Measurements from ENCODE around the gene STEEP1.
"Not testable (repeated sequence)": the region's sequence is repeated elsewhere in the genome, so short reads cannot be mapped to it uniquely, and the experiment has no call there.

STEEP1 gene

GRCh38 chrX:119505945-119506344, 59.3 kb downstream of the STEEP1 start:
- ATAC-seq (ENCODE audit: low read depth) (no peak), DNase-seq (ENCODE audit: low spot score in 2 of 2) (no peak)
- Mint-ChIP-seq H3K27ac (no peak overlapping the region), H3K36me3 (no peaks in the 10 kb centered on the region), H3K27me3 (no peaks in the 10 kb centered on the region), H3K4me3 (no peak overlapping the region), H3K9me3 (no peaks in the 10 kb centered on the region), H3K4me1 (peaks cover 3% of the 10 kb centered on the region)

- ATAC-seq (ENCODE audit: low read depth); H3K36me3 Mint-ChIP-seq: not testable (repeated sequence)
Measured at GRCh38 chrX:119505145-119505544, 60.1 kb downstream of the STEEP1 start.

DNA sequence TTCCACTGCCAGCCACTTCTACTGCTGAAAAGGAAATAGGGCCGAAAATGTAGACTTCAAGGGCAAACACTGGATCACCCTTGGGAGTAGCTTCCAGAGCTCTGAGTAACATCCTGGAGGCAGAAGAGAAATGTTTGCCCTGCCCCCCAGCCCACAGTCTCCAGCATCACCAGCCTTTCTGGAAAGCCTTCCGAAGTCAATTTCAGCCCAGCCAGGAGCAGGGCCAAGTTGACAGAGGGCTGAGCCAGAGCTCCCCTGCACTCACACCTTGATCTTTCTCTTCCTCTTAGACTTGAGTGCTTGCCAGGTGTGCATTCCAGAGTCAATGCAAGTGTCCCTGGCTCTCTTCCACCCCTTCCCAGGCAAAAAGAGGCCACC, 61.7 kb downstream of the STEEP1 start:
- H3K4me3 Mint-ChIP-seq: no peak overlapping the region
- no peaks in the 10 kb centered on the region for H3K9me3 Mint-ChIP-seq
- DNase-seq (ENCODE audit: low spot score in 2 of 2) (no peak), ATAC-seq (ENCODE audit: low read depth) (no peak)
- no peaks in the 10 kb centered on the region for H3K36me3 Mint-ChIP-seq
- H3K4me1 Mint-ChIP-seq: peaks cover 5% of the 10 kb centered on the region
- H3K27me3 Mint-ChIP-seq: no peaks in the 10 kb centered on the region
- no peak overlapping the region for H3K27ac Mint-ChIP-seq

More at GRCh38 chrX:119505145-119505544, 60.1 kb downstream of the STEEP1 start:
- H3K9me3 Mint-ChIP-seq; H3K27me3 Mint-ChIP-seq; H3K27ac Mint-ChIP-seq; H3K4me1 Mint-ChIP-seq; H3K4me3 Mint-ChIP-seq; DNase-seq (ENCODE audit: low spot score in 2 of 2): not testable (repeated sequence)

DNA sequence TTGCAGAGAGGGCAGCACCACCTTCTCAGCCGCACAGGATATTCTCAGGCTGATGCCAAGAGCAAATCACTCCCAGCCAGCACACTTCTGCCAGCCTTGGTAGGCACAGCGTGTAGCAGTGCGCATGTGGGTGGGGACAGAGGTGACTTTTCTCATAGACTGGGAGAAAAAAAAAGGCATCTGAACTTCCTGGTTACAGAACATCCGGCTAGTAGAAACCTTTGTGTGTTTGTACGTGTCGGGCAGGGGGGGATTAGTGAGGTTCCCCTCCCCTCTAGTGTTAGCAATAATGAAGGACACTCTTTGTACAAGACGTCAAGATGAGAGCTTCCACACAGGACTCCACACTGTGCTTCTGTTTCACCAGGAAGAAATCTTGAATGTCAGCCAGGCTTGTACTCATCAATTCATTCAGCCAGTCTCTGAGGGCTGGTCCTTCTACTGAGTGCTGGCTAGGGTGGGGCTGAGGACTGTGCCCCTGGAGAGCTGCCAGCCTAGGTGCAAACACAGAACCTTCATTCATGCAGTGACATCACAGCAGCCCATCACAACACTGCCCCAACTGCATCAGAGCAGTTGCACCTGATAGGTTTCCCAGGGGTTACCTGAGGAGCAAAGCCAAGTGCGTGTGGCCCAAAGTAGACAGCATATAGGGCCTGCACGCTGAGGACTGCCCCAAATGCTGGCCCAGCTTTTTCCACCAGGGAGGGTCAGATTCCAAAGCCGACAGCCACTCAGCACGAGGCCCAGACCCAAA, 62.3 kb downstream of the STEEP1 start:
- no peak for DNase-seq (ENCODE audit: low spot score in 2 of 2)
- no peak for ATAC-seq (ENCODE audit: low read depth)
- Mint-ChIP-seq H3K4me3 (no peak overlapping the region), H3K27me3 (no peaks in the 10 kb centered on the region), H3K9me3 (no peaks in the 10 kb centered on the region), H3K36me3 (no peaks in the 10 kb centered on the region), H3K27ac (no peak overlapping the region), H3K4me1 (peaks cover 5% of the 10 kb centered on the region)

DNA sequence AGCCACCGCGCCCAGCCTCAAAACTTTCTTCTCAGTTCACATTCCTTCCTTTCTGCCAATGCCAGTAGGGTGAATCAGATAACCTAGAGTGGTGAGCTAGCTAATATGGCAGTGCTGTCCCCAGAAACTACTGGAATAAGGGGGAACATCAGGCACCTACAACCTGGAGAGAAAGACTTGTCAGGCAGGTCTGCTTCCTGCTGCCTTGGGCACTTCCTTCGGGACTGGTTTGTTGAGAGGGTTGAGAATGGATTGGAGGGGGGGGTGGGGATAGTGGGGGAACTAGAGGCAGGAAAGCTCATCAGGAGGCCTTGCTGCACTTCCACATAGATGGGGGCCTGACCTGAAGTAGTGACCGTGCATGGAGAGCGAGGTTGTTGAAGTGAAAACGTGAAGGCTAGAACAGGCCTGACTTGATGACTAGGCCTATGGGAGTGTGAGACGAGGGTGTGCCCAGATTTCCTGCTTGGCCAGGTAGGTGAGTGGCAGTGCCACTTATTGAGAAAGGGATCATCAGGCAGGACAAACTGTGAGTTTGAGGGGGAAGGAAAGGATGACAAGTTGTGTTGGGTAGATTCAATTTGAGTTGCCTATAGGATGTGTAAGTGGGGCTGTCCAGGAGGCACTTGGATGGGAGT, 63.6 kb downstream of the STEEP1 start:
- Mint-ChIP-seq H3K36me3 (no peaks in the 10 kb centered on the region), H3K4me3 (no peak overlapping the region), H3K9me3 (no peaks in the 10 kb centered on the region), H3K27me3 (no peaks in the 10 kb centered on the region), H3K27ac (no peak overlapping the region), H3K4me1 (peaks cover 11% of the 10 kb centered on the region)
- ATAC-seq (ENCODE audit: low read depth): no peak
- DNase-seq (ENCODE audit: low spot score in 2 of 2): no peak

DNA sequence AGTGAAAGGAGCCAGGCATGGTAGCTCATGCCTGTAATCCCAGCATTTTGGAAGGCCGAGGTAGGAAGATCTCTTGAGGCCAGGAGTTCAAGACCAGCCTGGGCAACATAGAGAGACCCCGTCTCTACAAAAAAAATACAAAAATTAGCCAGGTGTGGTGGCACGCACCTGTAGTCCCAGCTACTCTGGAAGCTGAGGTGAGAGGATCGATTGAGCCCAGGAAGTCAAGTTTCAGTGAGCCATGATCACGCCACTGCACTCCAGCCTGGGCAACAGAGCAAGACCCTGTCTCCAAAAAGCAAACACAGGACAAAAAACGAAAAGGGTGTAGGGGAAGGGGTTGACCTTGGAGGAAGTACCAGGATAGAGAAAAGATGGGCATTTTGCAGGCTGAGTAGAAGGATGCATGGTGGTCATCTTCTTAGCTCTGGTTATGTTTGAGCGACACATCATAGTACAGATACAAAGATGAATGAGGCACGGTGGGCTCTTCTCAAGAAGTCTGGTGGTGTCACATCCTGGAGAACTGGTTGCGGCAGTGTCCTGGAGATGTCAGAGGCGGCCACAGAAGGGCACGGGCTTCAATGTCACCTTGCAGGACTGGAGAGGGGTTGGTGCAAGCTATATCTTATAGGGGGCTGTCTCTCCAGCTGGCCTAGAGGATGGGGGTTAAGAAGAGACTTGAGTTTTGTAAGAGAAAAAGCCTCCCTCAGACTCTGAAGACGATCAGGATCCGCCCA, 65.0 kb downstream of the STEEP1 start:
- ATAC-seq (ENCODE audit: low read depth) (no peak), DNase-seq (ENCODE audit: low spot score in 2 of 2) (no peak)
- H3K27ac Mint-ChIP-seq: no peak overlapping the region
- H3K36me3 Mint-ChIP-seq: no peaks in the 10 kb centered on the region
- H3K4me3 Mint-ChIP-seq: no peak overlapping the region
- peaks cover 17% of the 10 kb centered on the region for H3K4me1 Mint-ChIP-seq
- H3K9me3 Mint-ChIP-seq: no peaks in the 10 kb centered on the region
- H3K27me3 Mint-ChIP-seq: no peaks in the 10 kb centered on the region

DNA sequence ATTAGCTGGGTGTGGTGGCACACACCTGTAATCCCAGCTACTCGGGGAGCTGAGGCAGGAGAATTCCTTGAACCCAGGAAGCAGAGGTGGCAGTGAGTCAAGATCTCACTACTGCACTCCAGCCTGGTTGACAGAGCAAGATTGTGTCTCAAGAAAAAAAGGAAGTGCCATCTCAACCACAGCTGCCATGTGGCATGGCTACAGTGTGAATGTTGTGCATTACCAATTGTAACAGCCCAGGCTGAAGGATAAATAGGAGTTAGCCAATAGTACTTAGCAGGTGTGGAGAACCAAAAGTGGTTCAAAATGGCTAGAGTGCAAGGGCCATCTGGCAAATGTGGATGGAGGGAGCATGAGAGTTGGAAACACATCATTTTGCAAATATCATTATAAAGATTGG, 68.0 kb downstream of the STEEP1 start:
- ATAC-seq (ENCODE audit: low read depth) (peak; percentile 70), DNase-seq (ENCODE audit: low spot score in 2 of 2) (no peak)
- Mint-ChIP-seq H3K4me3 (no peak overlapping the region), H3K9me3 (no peaks in the 10 kb centered on the region), H3K36me3 (no peaks in the 10 kb centered on the region), H3K27ac (no peak overlapping the region), H3K4me1 (peaks cover 16% of the 10 kb centered on the region), H3K27me3 (no peaks in the 10 kb centered on the region)

DNA sequence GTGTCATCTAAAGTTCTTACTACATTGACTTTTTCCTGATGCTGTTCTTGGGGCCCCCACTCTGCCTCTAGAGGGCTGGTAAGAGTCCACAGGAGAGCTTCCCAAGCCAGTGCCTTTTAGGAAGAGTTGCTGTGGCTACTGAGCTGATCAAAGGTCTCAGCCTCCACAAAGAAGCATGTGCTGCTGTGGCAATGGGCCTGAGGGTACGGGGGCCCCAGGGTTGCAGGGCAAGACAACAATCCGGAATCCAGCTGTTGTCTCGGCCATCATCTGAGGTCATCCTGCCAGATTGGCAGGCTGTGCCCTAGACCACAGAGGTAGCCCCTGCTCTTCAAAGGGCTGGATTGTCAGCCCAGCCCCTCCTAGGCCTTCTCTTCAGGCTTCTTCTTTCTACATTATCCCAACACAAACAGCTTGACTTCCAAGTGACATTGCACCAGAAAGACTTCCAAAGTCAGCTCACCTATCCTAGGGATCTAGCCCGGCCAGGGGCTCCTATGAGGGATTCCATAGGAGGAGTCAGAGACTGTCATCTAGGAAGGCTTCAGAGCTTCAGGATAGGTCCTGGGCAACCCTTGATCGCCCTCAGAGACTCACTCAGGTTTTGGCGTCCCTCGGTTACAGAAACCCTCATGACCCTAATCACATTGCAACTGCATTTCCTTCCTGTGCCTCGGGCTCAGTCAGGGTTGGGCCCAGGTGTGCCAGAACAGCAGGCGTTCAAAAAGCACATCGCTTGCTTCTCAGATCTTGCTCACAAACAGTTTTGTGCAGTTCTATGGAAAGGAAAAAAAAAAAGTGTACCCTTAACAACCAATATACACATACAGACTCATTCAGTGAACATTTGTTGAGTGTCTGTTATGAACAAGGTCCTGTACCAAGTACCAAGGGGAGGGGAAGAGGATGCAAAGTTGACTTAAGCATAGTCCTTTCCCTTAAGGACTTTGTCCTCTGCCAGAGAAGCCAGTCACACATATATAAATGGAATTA, 69.2 kb downstream of the STEEP1 start:
- no peaks in the 10 kb centered on the region for H3K36me3 Mint-ChIP-seq
- DNase-seq (ENCODE audit: low spot score in 2 of 2) (no peak), ATAC-seq (ENCODE audit: low read depth) (peak; percentile 44)
- peaks cover 15% of the 10 kb centered on the region for H3K4me1 Mint-ChIP-seq
- H3K9me3 Mint-ChIP-seq: no peaks in the 10 kb centered on the region
- no peaks in the 10 kb centered on the region for H3K27me3 Mint-ChIP-seq
- H3K27ac Mint-ChIP-seq: no peak overlapping the region
- H3K4me3 Mint-ChIP-seq: no peak overlapping the region

GRCh38 chrX:119493851-119494495, 71.2 kb downstream of the STEEP1 start:
- not testable (repeated sequence) for H3K27me3 Mint-ChIP-seq; H3K9me3 Mint-ChIP-seq; DNase-seq (ENCODE audit: low spot score in 2 of 2); H3K36me3 Mint-ChIP-seq; H3K27ac Mint-ChIP-seq; ATAC-seq (ENCODE audit: low read depth); H3K4me3 Mint-ChIP-seq
- H3K4me1 Mint-ChIP-seq: peaks cover 12% of the 10 kb centered on the region

DNA sequence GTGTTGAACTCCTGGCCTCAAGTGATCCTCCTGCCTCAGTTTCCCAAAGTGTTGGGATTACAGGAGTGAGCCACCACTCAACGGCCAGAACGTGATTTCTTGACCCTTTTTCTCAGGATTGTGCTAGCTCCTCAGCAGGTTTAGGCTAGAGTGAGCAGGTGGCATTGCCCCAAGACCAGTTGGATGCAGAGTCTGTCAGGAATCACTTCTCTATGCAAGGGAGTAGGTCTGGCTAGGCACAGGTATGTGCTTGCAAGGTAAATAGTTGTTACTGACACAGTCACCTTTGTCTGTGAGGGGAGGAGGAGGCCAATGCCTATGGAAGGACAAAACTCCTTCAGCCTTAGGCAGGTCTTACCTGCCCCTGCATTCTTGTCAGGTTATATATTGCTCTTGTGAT, 72.7 kb downstream of the STEEP1 start:
- Mint-ChIP-seq H3K4me3 (no peak overlapping the region), H3K27me3 (no peaks in the 10 kb centered on the region), H3K4me1 (peaks cover 12% of the 10 kb centered on the region), H3K36me3 (no peaks in the 10 kb centered on the region), H3K9me3 (no peaks in the 10 kb centered on the region), H3K27ac (no peak overlapping the region)
- ATAC-seq (ENCODE audit: low read depth) (no peak), DNase-seq (ENCODE audit: low spot score in 2 of 2) (no peak)

DNA sequence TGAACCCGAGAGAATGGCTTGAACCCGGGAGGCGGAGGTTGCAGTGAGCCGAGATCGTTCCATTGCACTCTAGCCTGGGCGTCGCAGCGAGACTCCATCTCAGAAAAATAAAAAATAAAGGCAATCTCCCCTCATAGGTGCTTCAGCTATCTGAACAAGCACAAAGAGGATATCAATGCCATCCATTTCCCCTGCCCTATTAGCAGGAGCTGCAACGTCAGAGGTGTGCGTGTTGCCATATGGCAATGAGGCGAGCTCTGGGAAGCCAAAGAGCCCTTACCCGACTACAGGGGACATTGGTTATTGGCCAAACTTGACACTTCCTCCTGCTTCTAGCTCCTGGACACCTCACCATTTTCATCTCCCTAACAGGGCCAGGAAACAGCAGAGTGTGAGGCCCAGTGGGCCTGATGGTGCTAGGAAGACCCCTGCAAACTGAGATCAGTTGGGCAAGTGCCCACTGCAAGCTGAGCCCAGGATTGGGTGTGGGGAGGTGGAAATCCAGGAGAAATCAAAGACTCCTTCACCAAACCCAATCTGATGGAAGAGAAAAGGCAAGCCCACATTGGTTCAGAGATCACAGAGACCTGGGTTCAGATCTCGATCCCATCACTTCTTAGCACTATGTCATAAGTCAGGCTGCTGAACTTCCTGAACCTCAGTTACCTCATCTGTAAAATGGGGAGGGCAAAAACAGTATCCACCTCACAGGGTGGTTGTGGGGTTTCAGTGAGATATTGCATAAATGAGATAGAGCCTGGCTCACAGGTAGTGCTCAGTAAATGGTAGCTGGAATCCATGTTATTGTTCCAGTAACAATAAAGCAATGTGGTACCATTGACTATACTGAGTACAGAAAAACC, 75.8 kb downstream of the STEEP1 start:
- Mint-ChIP-seq H3K36me3 (no peaks in the 10 kb centered on the region), H3K27me3 (no peaks in the 10 kb centered on the region)
- no peak for DNase-seq (ENCODE audit: low spot score in 2 of 2)

GRCh38 chrX:119488749-119489148, 76.5 kb downstream of the STEEP1 start:
- no peaks in the 10 kb centered on the region for H3K27me3 Mint-ChIP-seq
- ATAC-seq (ENCODE audit: low read depth) (no peak), DNase-seq (ENCODE audit: low spot score in 2 of 2) (peak; percentile 18 to 34)
- H3K36me3 Mint-ChIP-seq: no peaks in the 10 kb centered on the region
- H3K4me1 Mint-ChIP-seq: no peaks in the 10 kb centered on the region
- H3K9me3 Mint-ChIP-seq: no peaks in the 10 kb centered on the region
- H3K4me3 Mint-ChIP-seq: no peak overlapping the region
- no peak overlapping the region for H3K27ac Mint-ChIP-seq

More for the DNA sequence above, 75.8 kb downstream of the STEEP1 start:
- Mint-ChIP-seq H3K4me1 (no peaks in the 10 kb centered on the region), H3K4me3 (no peak overlapping the region), H3K9me3 (no peaks in the 10 kb centered on the region), H3K27ac (no peak overlapping the region)
- no peak for ATAC-seq (ENCODE audit: low read depth)

All from memory B cell (primary cell).